ENCODE measurements around the gene SLC6A17.

DNA sequence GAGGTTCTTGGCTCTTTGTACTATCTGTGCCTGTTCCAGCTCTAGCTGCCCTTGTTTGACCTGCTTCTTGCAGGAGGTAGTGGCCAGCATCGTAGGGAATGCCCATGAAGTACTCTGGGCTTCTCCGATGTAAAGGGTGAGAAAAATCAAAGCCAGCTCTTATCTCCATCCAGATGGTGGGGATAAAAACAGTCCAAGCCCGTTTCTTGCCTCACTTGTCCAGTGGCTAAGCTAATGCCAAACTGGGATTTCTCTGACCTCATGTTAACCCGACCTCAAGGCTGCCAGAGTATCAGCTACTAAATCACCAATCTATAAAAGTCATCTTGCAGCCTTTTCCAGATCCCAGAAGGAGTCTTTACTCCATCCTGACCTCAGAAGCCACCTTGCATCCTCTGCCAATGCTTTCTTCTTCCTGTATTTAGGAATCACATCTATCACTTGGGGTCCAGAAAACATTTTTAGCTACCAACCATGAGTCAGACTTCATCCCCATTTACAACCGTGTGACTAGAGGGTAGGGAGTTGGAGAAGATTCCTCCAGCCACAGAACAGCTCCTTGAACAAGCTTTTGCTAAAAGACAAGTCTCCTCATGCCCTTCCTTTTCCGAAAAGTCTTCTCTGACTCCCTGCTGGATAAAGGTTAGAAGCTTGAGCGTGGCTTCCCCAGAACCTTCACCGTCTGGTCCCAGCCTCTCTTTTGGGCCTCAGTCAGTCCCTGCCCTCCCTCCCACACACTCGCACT is 95.8 kb downstream of the SLC6A17 start:
- TF ChIP-seq, protein P1, sequence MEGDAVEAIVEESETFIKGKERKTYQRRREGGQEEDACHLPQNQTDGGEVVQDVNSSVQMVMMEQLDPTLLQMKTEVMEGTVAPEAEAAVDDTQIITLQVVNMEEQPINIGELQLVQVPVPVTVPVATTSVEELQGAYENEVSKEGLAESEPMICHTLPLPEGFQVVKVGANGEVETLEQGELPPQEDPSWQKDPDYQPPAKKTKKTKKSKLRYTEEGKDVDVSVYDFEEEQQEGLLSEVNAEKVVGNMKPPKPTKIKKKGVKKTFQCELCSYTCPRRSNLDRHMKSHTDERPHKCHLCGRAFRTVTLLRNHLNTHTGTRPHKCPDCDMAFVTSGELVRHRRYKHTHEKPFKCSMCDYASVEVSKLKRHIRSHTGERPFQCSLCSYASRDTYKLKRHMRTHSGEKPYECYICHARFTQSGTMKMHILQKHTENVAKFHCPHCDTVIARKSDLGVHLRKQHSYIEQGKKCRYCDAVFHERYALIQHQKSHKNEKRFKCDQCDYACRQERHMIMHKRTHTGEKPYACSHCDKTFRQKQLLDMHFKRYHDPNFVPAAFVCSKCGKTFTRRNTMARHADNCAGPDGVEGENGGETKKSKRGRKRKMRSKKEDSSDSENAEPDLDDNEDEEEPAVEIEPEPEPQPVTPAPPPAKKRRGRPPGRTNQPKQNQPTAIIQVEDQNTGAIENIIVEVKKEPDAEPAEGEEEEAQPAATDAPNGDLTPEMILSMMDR (IDR thresholded peaks at IDR 0.05): no peak
- no peak for TF ChIP-seq POLR2A (IDR thresholded peaks at IDR 0.05)

Data from right lobe of liver (tissue), 4 donors.